Measurements from ENCODE around the gene SUPT3H. TPM values are rescaled to one million over a fixed set of nuclear protein-coding genes. Genes with fewer than 3 reads are reported as not detected.
A peak's percentile ranks its signal among the peaks of the same experiment; 100 is the strongest.

SUPT3H gene
- total and polyA plus RNA-seq, 2 of the 13 experiments (the other 11 are each of a cell fraction or from before 2014, with no cell fraction given): 11.9 to 36.1 TPM

DNA sequence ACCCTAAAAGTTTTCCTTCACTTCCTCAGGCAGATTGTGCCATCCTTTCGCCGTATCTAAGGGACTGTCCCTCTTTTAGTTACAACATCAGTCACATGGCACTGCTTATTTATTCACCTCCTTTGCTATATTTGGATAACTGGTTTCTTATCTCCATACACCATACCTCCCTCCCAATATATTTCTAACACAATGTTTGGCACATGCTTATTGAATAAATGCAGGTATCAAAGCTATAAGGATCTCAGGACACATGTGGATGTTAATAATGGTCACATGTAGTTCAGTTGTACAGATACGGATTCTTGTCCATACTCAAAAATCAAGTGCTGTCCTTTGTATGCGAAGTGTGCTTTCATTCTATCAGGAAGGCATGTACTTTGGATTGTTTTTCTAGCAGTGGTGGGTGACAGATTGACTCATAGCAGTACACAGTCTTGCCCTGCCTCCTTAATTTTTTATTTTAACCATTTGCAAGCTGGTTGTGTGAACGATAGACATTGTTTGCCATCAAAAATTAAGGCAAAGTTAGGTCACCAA is 456.7 kb downstream of the SUPT3H start (continued):
- TF ChIP-seq, protein P1, sequence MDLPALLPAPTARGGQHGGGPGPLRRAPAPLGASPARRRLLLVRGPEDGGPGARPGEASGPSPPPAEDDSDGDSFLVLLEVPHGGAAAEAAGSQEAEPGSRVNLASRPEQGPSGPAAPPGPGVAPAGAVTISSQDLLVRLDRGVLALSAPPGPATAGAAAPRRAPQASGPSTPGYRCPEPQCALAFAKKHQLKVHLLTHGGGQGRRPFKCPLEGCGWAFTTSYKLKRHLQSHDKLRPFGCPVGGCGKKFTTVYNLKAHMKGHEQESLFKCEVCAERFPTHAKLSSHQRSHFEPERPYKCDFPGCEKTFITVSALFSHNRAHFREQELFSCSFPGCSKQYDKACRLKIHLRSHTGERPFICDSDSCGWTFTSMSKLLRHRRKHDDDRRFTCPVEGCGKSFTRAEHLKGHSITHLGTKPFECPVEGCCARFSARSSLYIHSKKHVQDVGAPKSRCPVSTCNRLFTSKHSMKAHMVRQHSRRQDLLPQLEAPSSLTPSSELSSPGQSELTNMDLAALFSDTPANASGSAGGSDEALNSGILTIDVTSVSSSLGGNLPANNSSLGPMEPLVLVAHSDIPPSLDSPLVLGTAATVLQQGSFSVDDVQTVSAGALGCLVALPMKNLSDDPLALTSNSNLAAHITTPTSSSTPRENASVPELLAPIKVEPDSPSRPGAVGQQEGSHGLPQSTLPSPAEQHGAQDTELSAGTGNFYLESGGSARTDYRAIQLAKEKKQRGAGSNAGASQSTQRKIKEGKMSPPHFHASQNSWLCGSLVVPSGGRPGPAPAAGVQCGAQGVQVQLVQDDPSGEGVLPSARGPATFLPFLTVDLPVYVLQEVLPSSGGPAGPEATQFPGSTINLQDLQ (CRISPR knock-in tag; IDR thresholded peaks at IDR 0.05): no peak
- TF ChIP-seq ZNF777 (CRISPR knock-in tag; IDR thresholded peaks at IDR 0.05) (no peak), ISX (CRISPR knock-in tag; conservative IDR thresholded peaks at IDR 0.05) (no peak), CHD4 (IDR thresholded peaks at IDR 0.05; ENCODE audit: borderline replicate concordance, low read length) (peak; percentile 73), BRCA1 (CRISPR knock-in tag; IDR thresholded peaks at IDR 0.05) (no peak), MXD4 (CRISPR knock-in tag; IDR thresholded peaks at IDR 0.05) (no peak), GTF2F1 (IDR thresholded peaks at IDR 0.05; ENCODE audit: low read length) (no peak), FOXA1 (IDR thresholded peaks at IDR 0.05) (no peak), FOXA1 (CRISPR knock-in tag; IDR thresholded peaks at IDR 0.05) (peak; percentile 60; the same call in 1 of the 2 replicates), SRSF9 (IDR thresholded peaks at IDR 0.05; ENCODE audit: borderline replicate concordance, insufficient read depth, low read depth, low read length, poor library complexity, severe bottlenecking) (no peak), DNMT1 (CRISPR knock-in tag; IDR thresholded peaks at IDR 0.05) (no peak), MYNN (CRISPR knock-in tag; IDR thresholded peaks at IDR 0.05; ENCODE audit: low read depth) (no peak), JUN (CRISPR knock-in tag; IDR thresholded peaks at IDR 0.05) (no peak), ZNF879 (CRISPR knock-in tag; IDR thresholded peaks at IDR 0.05) (no peak), ZNF790 (CRISPR knock-in tag; IDR thresholded peaks at IDR 0.05; ENCODE audit: borderline replicate concordance) (no peak), ZNF713 (CRISPR knock-in tag; IDR thresholded peaks at IDR 0.05) (no peak), ZSCAN20 (CRISPR knock-in tag; IDR thresholded peaks at IDR 0.05; ENCODE audit: borderline replicate concordance) (no peak), POLR2AphosphoS5 (IDR thresholded peaks at IDR 0.05; ENCODE audit: low read depth, low read length) (no peak), RFXANK (CRISPR knock-in tag; IDR thresholded peaks at IDR 0.05) (no peak), ZNF224 (CRISPR knock-in tag; IDR thresholded peaks at IDR 0.05) (no peak), PRMT3 (CRISPR knock-in tag; IDR thresholded peaks at IDR 0.05; ENCODE audit: borderline replicate concordance, low read depth) (no peak)
- TF ChIP-seq, protein P2, sequence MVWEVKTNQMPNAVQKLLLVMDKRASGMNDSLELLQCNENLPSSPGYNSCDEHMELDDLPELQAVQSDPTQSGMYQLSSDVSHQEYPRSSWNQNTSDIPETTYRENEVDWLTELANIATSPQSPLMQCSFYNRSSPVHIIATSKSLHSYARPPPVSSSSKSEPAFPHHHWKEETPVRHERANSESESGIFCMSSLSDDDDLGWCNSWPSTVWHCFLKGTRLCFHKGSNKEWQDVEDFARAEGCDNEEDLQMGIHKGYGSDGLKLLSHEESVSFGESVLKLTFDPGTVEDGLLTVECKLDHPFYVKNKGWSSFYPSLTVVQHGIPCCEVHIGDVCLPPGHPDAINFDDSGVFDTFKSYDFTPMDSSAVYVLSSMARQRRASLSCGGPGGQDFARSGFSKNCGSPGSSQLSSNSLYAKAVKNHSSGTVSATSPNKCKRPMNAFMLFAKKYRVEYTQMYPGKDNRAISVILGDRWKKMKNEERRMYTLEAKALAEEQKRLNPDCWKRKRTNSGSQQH (CRISPR knock-in tag; IDR thresholded peaks at IDR 0.05; ENCODE audit: low read depth): no peak
- TF ChIP-seq, protein P3, sequence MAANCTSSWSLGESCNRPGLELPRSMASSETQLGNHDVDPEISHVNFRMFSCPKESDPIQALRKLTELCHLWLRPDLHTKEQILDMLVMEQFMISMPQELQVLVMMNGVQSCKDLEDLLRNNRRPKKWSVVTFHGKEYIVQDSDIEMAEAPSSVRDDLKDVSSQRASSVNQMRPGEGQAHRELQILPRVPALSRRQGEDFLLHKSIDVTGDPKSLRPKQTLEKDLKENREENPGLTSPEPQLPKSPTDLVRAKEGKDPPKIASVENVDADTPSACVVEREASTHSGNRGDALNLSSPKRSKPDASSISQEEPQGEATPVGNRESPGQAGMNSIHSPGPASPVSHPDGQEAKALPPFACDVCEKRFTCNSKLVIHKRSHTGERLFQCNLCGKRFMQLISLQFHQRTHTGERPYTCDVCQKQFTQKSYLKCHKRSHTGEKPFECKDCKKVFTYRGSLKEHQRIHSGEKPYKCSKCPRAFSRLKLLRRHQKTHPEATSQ (CRISPR knock-in tag; IDR thresholded peaks at IDR 0.05; ENCODE audit: borderline replicate concordance): peak; percentile 97; the same call in 1 of the 2 replicates
- TF ChIP-seq, protein P4, sequence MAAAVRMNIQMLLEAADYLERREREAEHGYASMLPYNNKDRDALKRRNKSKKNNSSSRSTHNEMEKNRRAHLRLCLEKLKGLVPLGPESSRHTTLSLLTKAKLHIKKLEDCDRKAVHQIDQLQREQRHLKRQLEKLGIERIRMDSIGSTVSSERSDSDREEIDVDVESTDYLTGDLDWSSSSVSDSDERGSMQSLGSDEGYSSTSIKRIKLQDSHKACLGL (CRISPR knock-in tag; IDR thresholded peaks at IDR 0.05): no peak

All from HepG2 (cell line).